Measurements from ENCODE around the gene ADGRE1. TPM values are rescaled to one million over a fixed set of nuclear protein-coding genes. Genes with fewer than 3 reads are reported as not detected.

Gene ADGRE1
- total RNA-seq, 2 experiments from 2014 or later, result 0.46 TPM; not detected in 1

DNA sequence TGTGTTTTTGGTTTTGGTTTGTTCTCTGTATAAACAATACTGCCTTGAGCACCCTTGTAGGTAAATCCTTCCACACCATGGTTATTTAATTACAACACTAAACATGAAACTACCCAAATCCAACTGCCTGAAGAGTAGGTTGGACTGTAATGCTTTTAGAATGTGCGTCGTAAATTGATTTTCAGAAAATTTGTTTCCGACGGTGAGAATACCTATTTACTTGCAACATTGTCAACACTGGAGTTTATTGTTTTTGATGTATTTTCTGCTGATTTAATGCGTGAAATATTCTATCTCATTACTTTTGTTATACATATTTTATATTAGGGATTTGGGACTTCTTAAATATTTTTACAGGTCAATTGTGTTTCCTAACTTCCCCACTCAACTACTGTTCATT, 48.2 kb downstream of the ADGRE1 start:
- no peaks in the 10 kb centered on the region for H3K9me2 ChIP-seq (ENCODE audit: insufficient read depth, low read length)
- no TSS peak for BruUV-seq (replicated peaks)
- H3K79me2 ChIP-seq (ENCODE audit: insufficient read depth, low read depth, low read length), result no peaks in the 10 kb centered on the region
- no peaks in the 10 kb centered on the region for H3K36me3 ChIP-seq (ENCODE audit: insufficient read depth, low read length)
- POLR2A ChIA-PET, result no interaction called here
- no peak overlapping the region for H3K4me3 ChIP-seq (ENCODE audit: low read depth, low read length, poor library complexity, severe bottlenecking)
- H3K4me2 ChIP-seq (ENCODE audit: low read length), result no peak overlapping the region
- H3K4me1 ChIP-seq (ENCODE audit: insufficient read depth, low read length, poor library complexity, severe bottlenecking), result no peaks in the 10 kb centered on the region
- intact Hi-C loops (cut with micrococcal nuclease; ENCODE audit: unreplicated experiment), result no loop called here
- H4K20me1 ChIP-seq (ENCODE audit: insufficient read depth, low read length), result no peaks in the 10 kb centered on the region
- 0 out of 2 replicates have a peak, but pooled peaks cover 3% of the 10 kb centered on the region for H3K9me3 ChIP-seq (ENCODE audit: low read length)
- DNase-seq (ENCODE audit: low spot score), result no peak
- no peak for TF ChIP-seq EZH2phosphoT487 (IDR thresholded peaks at IDR 0.05; ENCODE audit: borderline replicate concordance, low read depth, low read length)
- TF ChIP-seq, protein P1, sequence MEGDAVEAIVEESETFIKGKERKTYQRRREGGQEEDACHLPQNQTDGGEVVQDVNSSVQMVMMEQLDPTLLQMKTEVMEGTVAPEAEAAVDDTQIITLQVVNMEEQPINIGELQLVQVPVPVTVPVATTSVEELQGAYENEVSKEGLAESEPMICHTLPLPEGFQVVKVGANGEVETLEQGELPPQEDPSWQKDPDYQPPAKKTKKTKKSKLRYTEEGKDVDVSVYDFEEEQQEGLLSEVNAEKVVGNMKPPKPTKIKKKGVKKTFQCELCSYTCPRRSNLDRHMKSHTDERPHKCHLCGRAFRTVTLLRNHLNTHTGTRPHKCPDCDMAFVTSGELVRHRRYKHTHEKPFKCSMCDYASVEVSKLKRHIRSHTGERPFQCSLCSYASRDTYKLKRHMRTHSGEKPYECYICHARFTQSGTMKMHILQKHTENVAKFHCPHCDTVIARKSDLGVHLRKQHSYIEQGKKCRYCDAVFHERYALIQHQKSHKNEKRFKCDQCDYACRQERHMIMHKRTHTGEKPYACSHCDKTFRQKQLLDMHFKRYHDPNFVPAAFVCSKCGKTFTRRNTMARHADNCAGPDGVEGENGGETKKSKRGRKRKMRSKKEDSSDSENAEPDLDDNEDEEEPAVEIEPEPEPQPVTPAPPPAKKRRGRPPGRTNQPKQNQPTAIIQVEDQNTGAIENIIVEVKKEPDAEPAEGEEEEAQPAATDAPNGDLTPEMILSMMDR (conservative IDR thresholded peaks at IDR 0.05; ENCODE audit: low read length), result no peak
- CTCF ChIA-PET (ENCODE audit: unreplicated experiment), result no interaction called here
- H2AFZ ChIP-seq (ENCODE audit: low read length), result no peak overlapping the region
- no peak overlapping the region for H3K27ac ChIP-seq (ENCODE audit: low read depth, low read length, poor library complexity, severe bottlenecking)

DNA sequence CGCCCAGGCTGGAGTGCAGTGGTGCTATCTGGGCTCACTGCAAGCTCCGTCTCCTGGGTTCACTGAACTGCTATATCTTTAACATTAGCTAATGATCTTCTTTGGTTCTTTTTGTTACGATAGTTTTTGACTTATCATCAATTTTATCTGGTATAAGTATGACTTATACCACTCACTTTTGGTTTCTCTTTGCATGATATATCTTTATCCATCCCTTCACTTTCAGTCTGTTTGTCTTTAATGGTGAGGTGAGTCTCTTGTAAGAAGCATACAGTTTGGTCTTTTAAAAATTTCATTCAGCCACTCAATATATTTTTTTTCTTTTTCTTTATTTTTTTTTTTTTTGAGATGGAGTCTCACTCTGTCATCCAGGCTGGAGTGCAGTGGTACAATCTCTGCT, 58.4 kb downstream of the ADGRE1 start:
- TF ChIP-seq, protein P1 (conservative IDR thresholded peaks at IDR 0.05; ENCODE audit: low read length), result no peak
- no peak for TF ChIP-seq EZH2phosphoT487 (IDR thresholded peaks at IDR 0.05; ENCODE audit: borderline replicate concordance, low read depth, low read length)
- Histone ChIP-seq H3K27ac (ENCODE audit: low read depth, low read length, poor library complexity, severe bottlenecking) (no peak overlapping the region), H3K9me2 (ENCODE audit: insufficient read depth, low read length) (no peaks in the 10 kb centered on the region), H3K36me3 (ENCODE audit: insufficient read depth, low read length) (no peaks in the 10 kb centered on the region), H3K9me3 (ENCODE audit: low read length) (no peaks in the 10 kb centered on the region), H3K4me2 (ENCODE audit: low read length) (no peak overlapping the region), H4K20me1 (ENCODE audit: insufficient read depth, low read length) (no peaks in the 10 kb centered on the region), H3K79me2 (ENCODE audit: insufficient read depth, low read depth, low read length) (no peaks in the 10 kb centered on the region), H2AFZ (ENCODE audit: low read length) (no peak overlapping the region), H3K4me3 (ENCODE audit: low read depth, low read length, poor library complexity, severe bottlenecking) (no peak overlapping the region), H3K4me1 (ENCODE audit: insufficient read depth, low read length, poor library complexity, severe bottlenecking) (no peaks in the 10 kb centered on the region)
- ChIA-PET POLR2A (no interaction called here), CTCF (ENCODE audit: unreplicated experiment) (no interaction called here)
- intact Hi-C loops (cut with micrococcal nuclease; ENCODE audit: unreplicated experiment), result no loop called here
- BruUV-seq (replicated peaks), result no TSS peak
- no peak for DNase-seq (ENCODE audit: low spot score)

DNA sequence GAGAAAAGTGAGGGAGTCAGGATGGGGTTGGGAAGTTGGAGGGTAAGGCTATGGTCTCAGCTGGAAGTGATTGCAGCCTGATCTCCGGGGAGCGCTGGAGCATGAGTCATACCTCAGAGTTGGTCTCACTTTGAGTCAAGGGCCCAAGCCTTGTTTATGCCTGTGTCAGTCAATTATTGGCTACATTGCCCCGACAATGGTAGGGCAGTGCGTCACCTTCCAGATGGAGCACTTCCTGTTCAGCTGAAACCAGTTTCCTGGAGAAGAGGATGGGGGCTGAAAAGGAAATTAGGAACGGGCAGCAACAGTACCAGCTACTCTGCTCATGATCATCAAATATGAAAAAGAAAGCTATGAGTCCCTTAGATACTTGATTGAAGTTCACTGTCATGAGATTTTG, 60.4 kb downstream of the ADGRE1 start:
- no peak overlapping the region for H2AFZ ChIP-seq (ENCODE audit: low read length)
- no peaks in the 10 kb centered on the region for H3K4me1 ChIP-seq (ENCODE audit: insufficient read depth, low read length, poor library complexity, severe bottlenecking)
- no peaks in the 10 kb centered on the region for H4K20me1 ChIP-seq (ENCODE audit: insufficient read depth, low read length)
- intact Hi-C loops (cut with micrococcal nuclease; ENCODE audit: unreplicated experiment), result no loop called here
- no peak overlapping the region for H3K4me3 ChIP-seq (ENCODE audit: low read depth, low read length, poor library complexity, severe bottlenecking)
- no peak for DNase-seq (ENCODE audit: low spot score)
- no peaks in the 10 kb centered on the region for H3K9me2 ChIP-seq (ENCODE audit: insufficient read depth, low read length)
- H3K9me3 ChIP-seq (ENCODE audit: low read length), result no peaks in the 10 kb centered on the region
- no TSS peak for BruUV-seq (replicated peaks)
- H3K4me2 ChIP-seq (ENCODE audit: low read length), result no peak overlapping the region
- CTCF ChIA-PET (ENCODE audit: unreplicated experiment), result no interaction called here
- no peak overlapping the region for H3K27ac ChIP-seq (ENCODE audit: low read depth, low read length, poor library complexity, severe bottlenecking)
- POLR2A ChIA-PET, result no interaction called here
- no peaks in the 10 kb centered on the region for H3K79me2 ChIP-seq (ENCODE audit: insufficient read depth, low read depth, low read length)
- no peak for TF ChIP-seq EZH2phosphoT487 (IDR thresholded peaks at IDR 0.05; ENCODE audit: borderline replicate concordance, low read depth, low read length)
- TF ChIP-seq, protein P1 (conservative IDR thresholded peaks at IDR 0.05; ENCODE audit: low read length), result no peak
- no peaks in the 10 kb centered on the region for H3K36me3 ChIP-seq (ENCODE audit: insufficient read depth, low read length)

Measured in OCI-LY7 (cell line).